Measurements from ENCODE around the gene MTCL3.

GRCh38 chr6:127451388-127451787, 67.7 kb downstream of the MTCL3 start:
- TF ChIP-seq EZH2 (IDR thresholded peaks at IDR 0.05), result no peak
- TF ChIP-seq POLR2AphosphoS5 (IDR thresholded peaks at IDR 0.05; ENCODE audit: borderline replicate concordance, low read depth, low read length), result no peak

All from SK-N-MC (cell line).